Endodermal cell (in vitro differentiated cells): ENCODE data around the gene OGT. TPM values are rescaled to one million over a fixed set of nuclear protein-coding genes. Genes with fewer than 3 reads are reported as not detected.
"Not testable (repeated sequence)": the region's sequence is repeated elsewhere in the genome, so short reads cannot be mapped to it uniquely, and the experiment has no call there.

Experiments
- DNase-seq: peaks from one replicate; pipeline ENCODE4 v3.0.0-alpha.2; 2017
- H3K27ac ChIP-seq: 2 replicates; pipeline ENCODE4 v1.5.1; 2013; ENCODE audit warnings: mild to moderate bottlenecking, low read depth, low read length, moderate library complexity
- H3K27me3 ChIP-seq: 2 replicates; pipeline ENCODE4 v1.6.1; 2013; ENCODE audit warnings: mild to moderate bottlenecking, low read length, moderate library complexity; ENCODE audit not compliant: insufficient read depth, control insufficient read depth, poor library complexity, severe bottlenecking
- H3K36me3 ChIP-seq: 2 replicates; pipeline ENCODE4 v1.7.0; 2013; ENCODE audit warnings: mild to moderate bottlenecking, low read length, moderate library complexity; ENCODE audit not compliant: control insufficient read depth, insufficient read depth
- H3K4me1 ChIP-seq: one replicate; pipeline ENCODE4 v1.7.0; 2013; ENCODE audit warnings: low read length; ENCODE audit not compliant: control insufficient read depth, insufficient read depth
- H3K4me3 ChIP-seq: 2 replicates; pipeline ENCODE4 v1.5.1; 2013; ENCODE audit warnings: mild to moderate bottlenecking, low read length, moderate library complexity
- H3K9ac ChIP-seq: 2 replicates; pipeline ENCODE4 v1.6.1; 2013; ENCODE audit warnings: mild to moderate bottlenecking, low read length, moderate library complexity; ENCODE audit not compliant: poor library complexity, severe bottlenecking; ENCODE audit errors: extremely low read depth
- H3K9me3 ChIP-seq: 2 replicates; pipeline ENCODE4 v1.6.1; 2013; ENCODE audit warnings: mild to moderate bottlenecking, low read length, moderate library complexity; ENCODE audit not compliant: control insufficient read depth
- H3K27ac Mint-ChIP-seq: 2 replicates; pipeline ENCODE4 v1.8.0; 2020; ENCODE audit warnings: mixed read lengths
- H3K27me3 Mint-ChIP-seq: 2 replicates; pipeline ENCODE4 v1.8.0; 2021; ENCODE audit warnings: mild to moderate bottlenecking, mixed read lengths; ENCODE audit not compliant: insufficient read depth
- H3K36me3 Mint-ChIP-seq: 2 replicates; pipeline ENCODE4 v1.8.0; 2020; ENCODE audit warnings: low read depth, mixed read lengths
- H3K4me1 Mint-ChIP-seq: 2 replicates; pipeline ENCODE4 v1.8.0; 2020; ENCODE audit warnings: mixed read lengths
- H3K4me3 Mint-ChIP-seq: 2 replicates; pipeline ENCODE4 v1.8.0; 2020; ENCODE audit warnings: mild to moderate bottlenecking, moderate library complexity, mixed read lengths
- H3K9me3 Mint-ChIP-seq: 2 replicates; pipeline ENCODE4 v1.8.0; 2020; ENCODE audit warnings: mild to moderate bottlenecking, mixed read lengths
- WGBS, 2 experiments: methylation state at CpG; one replicate each; pipeline versions ENCODE4 v1.1.5 to v1.1.7; 2013; ENCODE audit warnings: missing lambda C conversion rate in 2 of 2, mixed read lengths in 1 of 2; ENCODE audit not compliant: insufficient coverage in 1 of 2, insufficient read length in 1 of 2; 5-methylcytosine and 5-hydroxymethylcytosine counted together
- total RNA-seq, 2 donors: library from RNA; stranded (reverse); fragmentation: NEBNext Ultra II Directional in 1 of 2; extraction: Animal tissue kit (Norgen Biotek cat#: 25700) in 1 of 2; gene quantifications; 2 replicates in 1 of 2; 3 replicates in 1 of 2; pipeline ENCODE4 v1.2.1, GENCODE V29; 2021
- TF ChIP-seq, protein P1 (sequence below): fragments of 200-600 bp; sonication (generic); conservative IDR thresholded peaks from 2 replicates; pipeline ENCODE4 v1.5.0; 2021; ENCODE audit warnings: antibody characterized with exemption, mild to moderate bottlenecking

The OGT gene
- total RNA-seq, 2 donors from 2014 or later: 114 to 153 TPM

GRCh38 chrX:71496476-71496875 is 36.4 kb upstream of the OGT start:
- no peaks in the 10 kb centered on the region for H3K9me3 ChIP-seq
- Mint-ChIP-seq H3K4me1 (peaks cover 27% of the 10 kb centered on the region), H3K4me3 (no peak overlapping the region), H3K36me3 (peaks cover 2% of the 10 kb centered on the region), H3K27ac (no peak overlapping the region), H3K9me3 (peaks cover 61% of the 10 kb centered on the region), H3K27me3 (no peaks in the 10 kb centered on the region)
- H3K4me1 ChIP-seq: no peaks in the 10 kb centered on the region
- no peaks in the 10 kb centered on the region for H3K27me3 ChIP-seq
- no peak overlapping the region for H3K4me3 ChIP-seq
- DNase-seq: no peak
- 83 to 94% methylated on average over 2 to 3 of the region's 3 CpGs for WGBS, 2 experiments
- H3K36me3 ChIP-seq: no peaks in the 10 kb centered on the region
- TF ChIP-seq, protein P1, sequence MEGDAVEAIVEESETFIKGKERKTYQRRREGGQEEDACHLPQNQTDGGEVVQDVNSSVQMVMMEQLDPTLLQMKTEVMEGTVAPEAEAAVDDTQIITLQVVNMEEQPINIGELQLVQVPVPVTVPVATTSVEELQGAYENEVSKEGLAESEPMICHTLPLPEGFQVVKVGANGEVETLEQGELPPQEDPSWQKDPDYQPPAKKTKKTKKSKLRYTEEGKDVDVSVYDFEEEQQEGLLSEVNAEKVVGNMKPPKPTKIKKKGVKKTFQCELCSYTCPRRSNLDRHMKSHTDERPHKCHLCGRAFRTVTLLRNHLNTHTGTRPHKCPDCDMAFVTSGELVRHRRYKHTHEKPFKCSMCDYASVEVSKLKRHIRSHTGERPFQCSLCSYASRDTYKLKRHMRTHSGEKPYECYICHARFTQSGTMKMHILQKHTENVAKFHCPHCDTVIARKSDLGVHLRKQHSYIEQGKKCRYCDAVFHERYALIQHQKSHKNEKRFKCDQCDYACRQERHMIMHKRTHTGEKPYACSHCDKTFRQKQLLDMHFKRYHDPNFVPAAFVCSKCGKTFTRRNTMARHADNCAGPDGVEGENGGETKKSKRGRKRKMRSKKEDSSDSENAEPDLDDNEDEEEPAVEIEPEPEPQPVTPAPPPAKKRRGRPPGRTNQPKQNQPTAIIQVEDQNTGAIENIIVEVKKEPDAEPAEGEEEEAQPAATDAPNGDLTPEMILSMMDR: no peak
- no peak overlapping the region for H3K9ac ChIP-seq
- no peak overlapping the region for H3K27ac ChIP-seq

- not testable (repeated sequence) for H3K4me1 ChIP-seq, H3K4me3 ChIP-seq, H3K9me3 ChIP-seq, H3K27ac ChIP-seq, H3K4me3 Mint-ChIP-seq, DNase-seq, H3K36me3 ChIP-seq, H3K27me3 Mint-ChIP-seq, H3K36me3 Mint-ChIP-seq, H3K27me3 ChIP-seq, H3K9ac ChIP-seq, H3K27ac Mint-ChIP-seq
- Mint-ChIP-seq H3K9me3 (peaks cover 61% of the 10 kb centered on the region), H3K4me1 (peaks cover 13% of the 10 kb centered on the region)
- WGBS, 2 experiments: 95 to 100% methylated on average over 2 to 5 of the region's 5 CpGs
These were observed 30.8 kb upstream of the OGT start for GRCh38 chrX:71502080-71502479.

GRCh38 chrX:71504346-71504745 is 28.6 kb upstream of the OGT start:
- H3K27ac Mint-ChIP-seq: no peak overlapping the region
- H3K4me1 ChIP-seq: no peaks in the 10 kb centered on the region
- H3K27me3 ChIP-seq: no peaks in the 10 kb centered on the region
- no peak for DNase-seq
- H3K9ac ChIP-seq: no peak overlapping the region
- no peak overlapping the region for H3K4me3 Mint-ChIP-seq
- WGBS, 2 experiments: 90% methylated on average over 1 of the region's 1 CpG; no CpG with 5 or more reads in 1 of the 2 experiments
- H3K27ac ChIP-seq: no peak overlapping the region
- H3K4me1 Mint-ChIP-seq: peaks cover 9% of the 10 kb centered on the region
- H3K36me3 Mint-ChIP-seq: peaks cover 1% of the 10 kb centered on the region
- H3K9me3 Mint-ChIP-seq: peaks cover 49% of the 10 kb centered on the region
- H3K9me3 ChIP-seq: no peaks in the 10 kb centered on the region
- no peak overlapping the region for H3K4me3 ChIP-seq
- no peaks in the 10 kb centered on the region for H3K36me3 ChIP-seq
- TF ChIP-seq, protein P1: no peak
- H3K27me3 Mint-ChIP-seq: no peaks in the 10 kb centered on the region

DNA sequence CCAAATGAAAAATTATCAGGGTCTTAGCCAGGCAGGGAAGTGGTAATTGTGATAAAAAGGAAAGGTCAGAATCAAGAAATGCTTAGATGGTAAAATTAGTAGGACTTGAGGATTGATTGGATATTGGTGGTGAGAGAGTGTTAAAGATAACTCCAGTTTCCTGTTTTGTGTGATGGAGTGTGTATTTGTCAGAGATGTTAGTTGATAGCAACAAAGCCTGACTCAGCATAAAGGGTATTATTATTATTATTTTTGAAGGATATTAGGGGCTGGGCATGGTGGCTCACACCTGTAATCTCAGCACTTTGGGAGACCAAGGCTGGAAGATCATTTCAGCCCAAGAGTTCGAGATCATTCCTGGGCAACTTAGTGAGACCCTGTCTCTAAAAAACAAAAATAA is 23.6 kb upstream of the OGT start:
- H3K4me1 ChIP-seq: no peaks in the 10 kb centered on the region
- H3K36me3 ChIP-seq: no peaks in the 10 kb centered on the region
- H3K4me3 ChIP-seq: no peak overlapping the region
- H3K9ac ChIP-seq: no peak overlapping the region
- no peaks in the 10 kb centered on the region for H3K9me3 ChIP-seq
- no peaks in the 10 kb centered on the region for H3K36me3 Mint-ChIP-seq
- no peaks in the 10 kb centered on the region for H3K27me3 ChIP-seq
- 90% methylated on average over 1 of the region's 1 CpG; no CpG with 5 or more reads in 1 of the 2 experiments for WGBS, 2 experiments
- TF ChIP-seq, protein P1: no peak
- no peak overlapping the region for H3K27ac Mint-ChIP-seq
- no peaks in the 10 kb centered on the region for H3K27me3 Mint-ChIP-seq
- H3K4me3 Mint-ChIP-seq: no peak overlapping the region
- DNase-seq: no peak
- no peak overlapping the region for H3K27ac ChIP-seq
- H3K9me3 Mint-ChIP-seq: peaks cover 57% of the 10 kb centered on the region
- H3K4me1 Mint-ChIP-seq: peaks cover 2% of the 10 kb centered on the region
